ENCODE results near the gene CPN2.

- TF ChIP-seq POLR2A (IDR thresholded peaks at IDR 0.05) = no peak
- no peak for TF ChIP-seq CTCF (IDR thresholded peaks at IDR 0.05)
Measured at GRCh38 chr3:194327218-194328052, 23.7 kb downstream of the CPN2 start.

All from testis (tissue), 2 donors.